NCI-H510A treated with DMSO at 0.1 percent for 48 hours (cell line): ENCODE measurements around the gene TRAM2.

ENCODE experiments used
- DNase-seq: peaks from one replicate; lab custom pipeline; 2025; lab: John Stamatoyannopoulos, UW

Gene TRAM2

GRCh38 chr6:52568320-52568719 is 8.5 kb downstream of the TRAM2 start:
- no peak for DNase-seq

GRCh38 chr6:52566853-52567279 is 10.0 kb downstream of the TRAM2 start:
- DNase-seq: no peak

GRCh38 chr6:52566201-52566600 is 10.7 kb downstream of the TRAM2 start:
- DNase-seq: no peak

- no peak for DNase-seq
These were observed 12.0 kb downstream of the TRAM2 start for GRCh38 chr6:52564856-52565255.

- no peak for DNase-seq
These were observed 13.9 kb downstream of the TRAM2 start for GRCh38 chr6:52562911-52563310.

- DNase-seq: no peak
These were observed 16.4 kb downstream of the TRAM2 start for GRCh38 chr6:52560462-52560861.

- DNase-seq: no peak
These were observed 18.4 kb downstream of the TRAM2 start for GRCh38 chr6:52558266-52559000.

GRCh38 chr6:52557389-52558265 is 19.2 kb downstream of the TRAM2 start:
- DNase-seq: no peak

GRCh38 chr6:52555518-52556233 is 21.2 kb downstream of the TRAM2 start:
- DNase-seq: no peak

- DNase-seq: no peak
These were observed 22.1 kb downstream of the TRAM2 start for GRCh38 chr6:52554684-52555280.

- no peak for DNase-seq
These were observed 23.1 kb downstream of the TRAM2 start for GRCh38 chr6:52553719-52554118.

- DNase-seq: no peak
These were observed 23.7 kb downstream of the TRAM2 start for GRCh38 chr6:52553158-52553557.

- peak; percentile 86 for DNase-seq
These were observed 24.6 kb downstream of the TRAM2 start for GRCh38 chr6:52552278-52552643.

GRCh38 chr6:52551483-52552277 is 25.2 kb downstream of the TRAM2 start:
- peak; percentile 99 for DNase-seq

GRCh38 chr6:52550870-52551269 is 26.0 kb downstream of the TRAM2 start:
- no peak for DNase-seq

GRCh38 chr6:52550014-52550575 is 26.8 kb downstream of the TRAM2 start:
- DNase-seq: no peak

GRCh38 chr6:52549428-52549827 is 27.4 kb downstream of the TRAM2 start:
- DNase-seq: peak; percentile 48

GRCh38 chr6:52548999-52549398 is 27.9 kb downstream of the TRAM2 start:
- DNase-seq: no peak

GRCh38 chr6:52548353-52548713 is 28.5 kb downstream of the TRAM2 start:
- no peak for DNase-seq

GRCh38 chr6:52547647-52548352 is 29.1 kb downstream of the TRAM2 start:
- DNase-seq: no peak
